Suprapubic skin (tissue), 3 donors: ENCODE results near the gene ARHGEF17.

ENCODE experiments used
- CTCF ChIP-seq, 2 donors: fragments of 200-600 bp in 1 of 2; fragments of 450-650 bp in 1 of 2; sonication (generic) in 1 of 2; IDR thresholded peaks; one replicate each; pipeline ENCODE4 v1.5.1; 2016 to 2019; ENCODE audit warnings: antibody characterized with exemption in 2 of 2, mild to moderate bottlenecking in 1 of 2, moderate library complexity in 1 of 2
- EP300 ChIP-seq: sonication (generic); formaldehyde crosslinking; IDR thresholded peaks from one replicate; pipeline ENCODE4 v1.6.1; 2017; ENCODE audit warnings: antibody characterized with exemption
- POLR2A ChIP-seq, 2 donors: fragments of 450-650 bp; IDR thresholded peaks; one replicate each; pipeline ENCODE4 v1.6.1; 2017; ENCODE audit warnings: antibody characterized with exemption in 2 of 2, mild to moderate bottlenecking in 2 of 2, moderate library complexity in 2 of 2

GRCh38 chr11:73262851-73263495 lies 45.1 kb upstream of the ARHGEF17 start:
- TF ChIP-seq CTCF (IDR thresholded peaks at IDR 0.05) (no peak), EP300 (no peak), POLR2A (IDR thresholded peaks at IDR 0.05) (no peak)
